ENCODE results near the gene EVC.

The EVC gene

DNA sequence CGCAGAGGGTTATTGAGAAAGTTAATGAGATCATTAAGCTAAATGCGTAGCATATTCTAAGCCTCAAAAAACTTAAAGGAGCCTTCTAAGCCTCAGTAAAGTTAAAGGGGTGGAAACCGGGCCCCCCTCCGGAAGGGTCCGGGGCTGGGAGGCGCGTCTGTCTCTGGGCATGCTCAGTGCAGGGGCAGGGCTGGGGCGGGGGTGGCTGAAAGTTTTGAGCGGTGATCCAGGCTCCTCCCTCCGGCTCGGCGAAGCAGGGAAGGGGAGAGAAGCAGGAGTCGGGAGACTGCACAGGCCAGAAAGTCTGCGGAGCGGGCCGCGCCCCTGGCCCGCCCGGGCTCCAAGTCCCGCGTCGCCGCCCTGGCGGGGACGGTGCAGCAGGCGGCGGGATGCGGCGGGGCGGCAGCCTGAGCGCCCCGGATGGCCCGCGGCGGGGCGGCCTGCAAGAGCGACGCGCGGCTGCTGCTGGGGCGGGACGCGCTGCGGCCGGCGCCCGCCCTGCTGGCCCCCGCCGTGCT is at the start of gene EVC:
Gene EVC (plus strand): TSS at position 241 of the 518 bp plus-strand sequence. CDS start 180 bp downstream, at position 421.
- peak in 1 of 2 donors; percentile 12 for DNase-seq (ENCODE audit: extremely low read depth in 1 of 2, low read depth in 1 of 2)

DNA sequence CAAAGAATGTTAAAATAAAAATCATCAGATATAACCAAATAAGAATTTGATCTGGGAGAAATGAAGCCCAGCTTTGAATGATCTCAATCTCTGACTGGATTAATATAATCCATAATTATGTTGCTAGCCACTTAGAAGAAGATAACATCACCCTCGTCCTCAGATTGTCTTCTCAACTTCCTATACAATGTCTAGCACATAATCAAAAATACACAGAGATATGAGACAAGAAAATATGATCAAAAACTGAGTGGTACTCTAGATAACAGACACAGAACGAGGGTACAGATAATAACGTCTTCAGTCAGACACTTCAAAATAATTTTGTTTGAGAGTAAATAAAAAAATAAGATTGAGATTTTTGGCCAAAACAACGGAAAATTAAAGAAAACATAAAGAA is 49.8 kb upstream of the EVC start:
- no peak for DNase-seq (ENCODE audit: extremely low read depth in 1 of 2, low read depth in 1 of 2)

DNA sequence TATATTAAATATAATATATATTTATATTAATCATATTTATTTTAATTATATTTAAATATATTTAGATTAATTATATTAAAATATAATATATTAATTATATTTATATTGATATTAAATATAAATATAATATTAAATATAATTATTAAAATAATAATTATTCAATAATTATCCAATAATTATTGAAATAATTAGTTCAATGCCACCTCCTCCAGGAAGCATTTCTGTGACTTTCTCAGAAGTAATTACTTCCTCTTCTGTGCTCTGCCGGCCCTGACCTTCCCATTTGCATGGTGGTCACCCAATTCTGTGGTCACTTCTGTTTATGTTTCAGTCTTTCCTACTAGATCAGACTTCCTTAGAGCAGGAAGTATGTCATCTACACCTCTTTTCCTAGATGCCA is 48.4 kb upstream of the EVC start:
- DNase-seq (ENCODE audit: extremely low read depth in 1 of 2, low read depth in 1 of 2) = no peak

DNA sequence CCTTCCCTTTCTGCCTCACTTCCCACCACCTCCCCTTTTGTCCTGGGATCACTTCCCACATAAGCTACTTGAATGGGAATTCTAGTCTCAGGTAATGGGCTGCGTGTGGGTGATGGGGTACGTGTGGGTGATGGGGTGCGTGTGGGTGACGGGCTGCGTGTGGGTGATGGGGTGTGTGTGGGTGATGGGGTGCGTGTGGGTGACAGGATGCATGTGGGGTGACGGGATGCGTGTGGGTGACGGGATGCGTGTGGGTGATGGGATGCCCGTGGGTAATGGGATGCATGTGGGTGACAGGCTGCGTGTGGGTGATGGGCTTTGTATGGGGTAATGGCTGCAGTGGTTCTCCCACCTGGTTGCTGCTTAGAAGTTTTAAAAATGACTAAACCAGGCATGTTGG is 46.2 kb upstream of the EVC start:
- DNase-seq (ENCODE audit: extremely low read depth in 1 of 2, low read depth in 1 of 2) = no peak

DNA sequence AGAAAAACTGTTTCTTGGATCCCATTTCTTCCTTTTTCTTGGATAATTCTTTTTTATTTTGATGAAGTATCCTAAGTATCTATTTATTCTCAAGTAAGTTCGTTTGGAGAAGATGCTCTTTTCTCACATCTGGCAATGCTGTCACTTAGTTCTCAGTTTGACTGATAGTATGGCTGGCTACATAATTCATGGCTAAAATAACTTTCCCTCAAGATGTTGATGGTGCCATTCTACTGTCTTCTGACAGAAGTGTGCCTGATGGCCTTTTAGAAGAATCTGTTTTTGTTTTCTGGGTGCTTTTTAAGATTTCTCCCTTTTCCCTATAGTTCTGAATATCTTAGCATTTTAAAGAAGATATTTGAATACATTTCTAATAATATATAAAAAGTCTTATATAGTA is 44.3 kb upstream of the EVC start:
- no peak for DNase-seq (ENCODE audit: extremely low read depth in 1 of 2, low read depth in 1 of 2)

DNA sequence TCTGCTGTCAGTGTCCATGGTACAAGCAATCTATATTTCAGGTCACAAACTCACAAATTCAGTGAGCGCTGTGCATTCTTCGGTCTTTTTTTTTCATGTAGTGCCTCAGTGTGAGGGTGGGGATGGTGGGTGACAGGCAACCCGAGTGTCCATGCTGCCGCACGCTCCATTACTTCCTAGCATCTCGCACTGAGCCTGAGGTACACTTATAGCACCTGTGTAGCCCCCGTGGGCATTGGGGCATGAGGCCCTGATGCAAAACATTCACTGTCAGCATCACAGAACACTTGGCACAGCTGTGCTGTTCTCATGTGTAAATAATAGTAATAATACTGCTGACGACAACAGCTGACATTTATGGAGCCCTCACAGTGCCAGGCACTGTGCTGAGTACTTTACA is 34.2 kb upstream of the EVC start:
- DNase-seq (ENCODE audit: extremely low read depth in 1 of 2, low read depth in 1 of 2) = no peak

DNA sequence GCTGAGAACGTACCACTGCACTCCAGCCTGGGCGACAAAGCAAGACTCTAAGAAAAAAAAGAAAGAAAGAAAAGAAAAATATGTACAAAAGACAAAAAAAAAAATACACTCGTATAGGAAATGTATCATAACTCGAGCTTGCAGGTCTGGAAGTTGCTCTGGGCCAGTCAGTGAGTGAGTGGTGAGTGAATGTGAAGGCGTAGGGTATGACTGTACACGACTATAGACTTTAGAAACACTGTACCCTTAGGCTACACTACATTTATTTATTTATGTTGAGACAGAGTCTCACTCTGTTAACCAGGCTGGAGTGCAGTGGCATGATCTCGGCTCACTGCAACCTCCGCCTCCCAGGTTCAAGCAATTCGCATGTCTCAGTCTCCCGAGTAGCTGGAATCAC is 32.0 kb upstream of the EVC start:
- no peak for DNase-seq (ENCODE audit: extremely low read depth in 1 of 2, low read depth in 1 of 2)

DNA sequence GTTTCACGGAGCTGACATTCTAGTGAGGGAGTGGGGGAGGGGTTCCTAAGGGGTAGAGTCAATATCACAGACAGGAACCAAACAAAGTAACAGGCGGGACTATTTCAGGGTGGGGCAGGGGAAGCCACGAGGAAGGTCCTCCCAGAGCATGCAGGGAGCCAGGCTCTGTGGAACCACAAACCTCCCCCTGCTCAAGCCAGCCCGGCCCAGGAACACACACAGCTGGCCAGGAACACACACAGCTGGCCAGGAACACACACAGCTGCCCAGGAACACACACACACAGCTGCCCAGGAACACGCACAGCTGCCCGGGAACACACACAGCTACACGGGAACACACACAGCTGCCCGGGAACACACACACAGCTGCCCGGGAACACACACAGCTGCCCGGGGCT is 27.4 kb upstream of the EVC start:
- no peak for DNase-seq (ENCODE audit: extremely low read depth in 1 of 2, low read depth in 1 of 2)

DNA sequence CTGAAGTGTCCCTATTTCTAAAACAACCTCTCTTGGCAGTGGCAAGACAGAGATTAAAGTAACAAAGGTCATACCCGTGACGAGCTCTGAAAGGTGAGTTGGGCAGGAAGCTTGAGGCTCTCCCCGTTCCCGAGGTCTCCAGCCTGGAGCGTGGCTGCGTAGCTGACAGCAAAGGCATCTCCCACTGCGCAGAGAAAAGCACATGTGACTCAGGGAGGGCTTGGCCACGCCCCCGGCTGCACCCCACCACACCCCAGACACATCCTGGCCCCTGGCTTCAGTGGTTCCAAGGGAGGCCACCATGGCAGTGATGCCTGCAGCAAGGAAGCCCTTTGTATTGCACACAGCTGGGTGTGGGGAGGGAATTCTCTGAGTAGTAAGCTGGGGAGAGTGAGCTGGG is 25.7 kb upstream of the EVC start:
- DNase-seq (ENCODE audit: extremely low read depth in 1 of 2, low read depth in 1 of 2) = no peak

DNA sequence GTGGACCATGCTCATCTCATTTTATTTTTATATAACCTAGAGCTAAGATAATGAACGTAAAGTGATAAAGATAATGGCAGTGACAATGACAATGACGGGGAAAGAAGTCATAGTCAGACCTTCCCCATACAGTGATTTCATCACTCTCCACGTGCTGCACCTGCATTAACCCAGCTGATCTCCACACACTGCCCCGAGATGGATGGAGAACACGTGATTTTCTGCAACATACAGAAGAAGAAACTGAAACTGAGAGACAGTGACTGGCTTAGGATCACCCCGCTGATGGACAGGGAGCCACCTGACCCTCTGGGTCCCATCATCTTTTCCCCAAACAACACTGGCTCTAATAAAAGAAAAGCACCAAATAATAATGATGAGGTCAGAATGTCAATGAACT is 24.7 kb upstream of the EVC start:
- DNase-seq (ENCODE audit: extremely low read depth in 1 of 2, low read depth in 1 of 2) = no peak

DNA sequence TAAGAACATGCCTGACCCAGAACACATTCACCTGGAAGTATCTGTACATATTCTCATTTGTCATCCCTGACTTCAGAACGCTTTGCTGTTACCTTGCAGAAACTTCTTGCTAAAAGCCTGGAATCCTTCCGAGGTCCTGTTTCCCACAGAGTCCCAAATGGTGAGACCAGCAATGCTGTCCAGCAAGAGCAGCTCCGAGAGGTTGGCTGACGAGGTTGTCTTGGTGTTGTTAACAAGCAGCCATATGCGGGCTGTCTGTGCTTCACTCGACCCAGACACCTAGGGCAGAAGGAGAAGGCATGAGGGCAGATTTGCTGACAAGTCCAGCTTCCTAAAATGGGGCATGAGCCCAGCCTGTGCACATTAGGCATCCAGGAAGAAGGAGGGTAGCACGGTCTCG is 21.9 kb upstream of the EVC start:
- DNase-seq (ENCODE audit: extremely low read depth in 1 of 2, low read depth in 1 of 2) = no peak

DNA sequence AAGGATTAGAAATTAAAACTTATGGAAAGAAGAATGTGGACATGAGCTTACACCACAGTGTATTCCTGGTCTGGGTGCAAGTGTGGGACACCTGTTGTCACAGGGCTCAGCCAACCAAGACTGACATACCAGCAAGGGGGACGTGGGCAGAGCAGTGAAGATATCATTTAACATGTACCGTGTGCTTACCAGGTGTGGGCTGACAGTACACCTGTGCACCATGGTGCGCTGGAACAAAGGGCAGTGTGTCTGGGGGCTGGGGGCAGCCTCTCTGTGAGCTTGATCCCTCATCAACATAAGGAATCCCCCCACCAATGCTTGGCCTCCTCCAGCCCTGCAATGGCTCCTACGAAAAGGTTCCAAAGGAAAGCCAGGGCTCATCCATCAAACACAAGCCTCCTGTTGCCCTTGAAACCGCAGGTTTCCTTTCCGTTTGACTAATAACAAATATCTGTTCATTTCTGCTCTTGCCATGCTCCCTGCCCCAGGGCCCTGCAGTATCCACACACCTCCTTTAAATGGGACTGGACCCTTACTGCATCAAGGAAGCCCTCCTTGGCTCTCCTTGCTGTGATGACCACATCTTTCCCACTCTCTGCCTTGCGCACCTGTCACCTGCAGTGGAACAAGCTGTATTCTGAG is 19.4 kb upstream of the EVC start:
- no peak for DNase-seq (ENCODE audit: extremely low read depth in 1 of 2, low read depth in 1 of 2)

DNA sequence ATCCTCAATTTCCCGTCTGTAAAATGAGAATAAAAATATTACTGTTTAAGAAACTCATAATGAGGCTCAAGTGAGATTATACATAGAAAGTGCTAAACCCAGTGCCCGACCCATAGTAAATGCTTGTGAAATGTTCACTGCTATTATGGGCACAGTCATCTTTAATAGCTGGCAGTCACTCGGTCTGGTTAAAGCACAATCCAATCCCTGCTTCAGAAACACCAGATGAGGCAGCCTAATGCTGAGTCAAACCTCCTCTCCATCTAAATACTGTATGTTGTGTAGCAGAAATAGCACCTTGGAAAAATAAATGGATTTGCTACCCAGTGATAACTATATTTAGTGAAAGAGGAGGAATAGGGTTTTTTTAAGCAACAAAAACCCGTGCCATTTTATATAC is 17.1 kb upstream of the EVC start:
- DNase-seq (ENCODE audit: extremely low read depth in 1 of 2, low read depth in 1 of 2) = no peak

DNA sequence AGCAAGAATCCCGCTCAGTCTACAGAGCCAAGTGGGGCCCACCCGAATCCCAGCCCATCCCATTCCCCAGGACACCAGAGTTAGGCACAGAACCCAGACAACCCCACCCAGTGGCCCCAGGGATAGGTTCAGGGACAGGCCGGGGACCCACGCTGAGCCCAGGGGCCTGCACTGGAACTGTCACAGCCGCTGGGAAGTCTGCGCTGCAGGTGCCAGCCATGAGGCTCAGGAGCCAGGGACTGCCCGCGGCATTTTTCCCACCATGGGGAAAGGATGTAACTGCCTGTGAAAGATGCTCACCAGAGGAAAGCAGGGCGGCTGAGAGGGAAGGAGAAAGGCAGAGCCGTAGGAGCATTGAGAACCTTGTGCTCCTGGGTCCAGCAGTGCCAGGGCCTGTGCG is 14.7 kb upstream of the EVC start:
- DNase-seq (ENCODE audit: extremely low read depth in 1 of 2, low read depth in 1 of 2) = no peak

DNA sequence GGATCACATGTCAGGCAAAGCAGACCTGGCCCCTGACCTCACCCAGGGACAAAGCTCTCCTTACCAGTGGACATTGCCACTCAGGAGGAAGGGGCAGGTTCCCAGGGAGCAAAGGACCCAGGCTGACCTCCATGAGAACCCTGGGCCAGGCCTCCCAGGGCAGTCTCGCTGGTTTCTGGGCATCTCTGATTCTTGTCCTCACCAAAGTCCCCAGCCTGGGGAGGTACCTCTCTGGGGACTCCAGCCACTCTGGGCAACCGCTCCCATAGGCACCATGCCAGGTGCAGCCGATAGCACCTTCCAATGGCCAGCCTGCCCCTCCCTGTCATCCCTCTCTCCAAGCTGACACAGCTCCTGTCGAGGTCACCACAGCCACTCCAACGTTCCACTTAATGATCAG is 10.5 kb upstream of the EVC start:
- DNase-seq (ENCODE audit: extremely low read depth in 1 of 2, low read depth in 1 of 2) = no peak

DNA sequence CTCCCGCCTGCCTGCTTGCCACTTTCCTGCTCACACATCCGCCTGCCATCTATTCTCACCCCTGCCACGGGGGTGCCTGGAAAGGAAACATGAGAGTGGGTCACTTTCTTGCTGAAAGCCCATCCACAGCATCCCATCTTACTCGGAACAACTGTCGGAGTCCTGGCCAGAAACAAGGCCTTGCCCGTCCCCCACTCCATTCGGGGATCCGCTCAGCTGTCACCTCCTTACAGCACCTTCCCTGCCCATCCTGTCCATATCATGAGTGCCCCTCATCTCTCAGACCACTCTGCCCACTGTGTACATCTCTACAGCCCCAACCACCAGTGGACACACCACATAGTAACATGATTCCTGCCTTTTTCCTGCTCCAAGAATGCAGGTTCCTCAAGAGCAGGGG is 9.0 kb upstream of the EVC start:
- no peak for DNase-seq (ENCODE audit: extremely low read depth in 1 of 2, low read depth in 1 of 2)

DNA sequence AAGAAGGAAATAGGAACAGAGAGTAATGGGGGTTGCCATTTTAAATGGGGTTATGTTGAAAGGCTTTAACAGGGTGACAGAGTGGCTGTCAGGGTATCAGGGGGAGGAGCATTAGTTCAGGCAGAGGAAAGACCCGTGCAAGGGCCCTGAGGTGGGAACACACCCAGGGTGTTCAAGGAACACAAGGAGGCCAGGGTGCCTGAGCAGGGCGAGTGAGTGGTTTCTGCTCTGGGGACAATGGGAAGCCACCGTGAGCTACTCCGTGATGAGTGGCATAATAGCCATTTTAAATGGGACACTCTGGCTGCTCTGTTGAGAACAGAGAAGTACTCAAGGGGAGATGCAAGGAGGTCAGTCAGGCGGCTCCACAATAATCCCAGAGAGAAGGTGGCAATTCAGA is 7.2 kb upstream of the EVC start:
- no peak for DNase-seq (ENCODE audit: extremely low read depth in 1 of 2, low read depth in 1 of 2)

DNA sequence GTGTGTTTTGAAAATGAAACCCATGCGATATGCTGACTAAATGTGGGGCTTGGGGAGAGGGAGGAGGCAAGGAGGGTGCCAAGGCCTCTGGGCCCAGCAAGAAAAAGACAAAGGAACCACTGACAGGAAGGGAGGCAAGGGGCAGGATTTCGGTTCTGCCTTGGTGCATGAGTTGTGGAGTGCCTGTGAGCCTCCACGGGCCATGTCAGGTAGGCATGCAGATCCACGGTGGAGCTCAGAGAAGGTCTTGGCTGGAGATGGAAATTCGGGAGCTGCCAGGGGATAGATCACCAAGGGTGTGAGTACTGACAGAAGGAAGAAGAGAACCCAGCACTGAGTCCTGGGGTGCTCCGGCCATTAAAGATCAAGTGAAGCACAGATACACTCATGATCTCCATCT is 6.7 kb upstream of the EVC start:
- DNase-seq (ENCODE audit: extremely low read depth in 1 of 2, low read depth in 1 of 2) = no peak

DNA sequence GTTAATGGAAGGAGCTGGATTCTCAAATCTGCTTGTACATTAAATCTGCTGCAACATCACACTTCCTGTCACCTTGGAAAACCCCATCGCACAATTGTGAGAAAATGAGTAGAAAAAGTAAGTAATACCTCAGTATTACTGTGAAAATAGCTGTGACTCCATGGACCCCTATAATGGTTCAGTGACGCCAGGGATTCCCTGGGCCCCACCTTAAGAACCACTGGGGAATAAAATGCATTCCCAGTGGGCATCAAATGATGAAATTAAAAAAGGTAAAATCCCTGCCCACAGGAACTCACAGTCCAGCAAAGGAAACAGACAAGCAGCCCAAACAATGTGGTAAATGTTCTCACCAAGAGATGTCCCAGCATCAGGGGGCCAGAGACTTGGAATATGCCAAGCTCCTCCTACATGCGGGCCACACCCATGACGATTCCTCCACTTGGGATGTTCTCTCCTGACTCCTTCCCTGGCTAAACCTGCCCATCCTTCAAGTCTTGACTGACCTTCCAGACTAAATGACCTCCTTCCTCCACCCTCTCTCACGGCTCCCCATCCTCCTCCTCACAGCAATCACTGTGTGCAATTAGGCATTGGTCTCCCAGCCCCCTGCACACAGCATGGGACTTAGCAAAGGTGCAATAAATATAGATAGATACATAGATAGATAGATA is 5.2 kb upstream of the EVC start:
- no peak for DNase-seq (ENCODE audit: extremely low read depth in 1 of 2, low read depth in 1 of 2)

DNA sequence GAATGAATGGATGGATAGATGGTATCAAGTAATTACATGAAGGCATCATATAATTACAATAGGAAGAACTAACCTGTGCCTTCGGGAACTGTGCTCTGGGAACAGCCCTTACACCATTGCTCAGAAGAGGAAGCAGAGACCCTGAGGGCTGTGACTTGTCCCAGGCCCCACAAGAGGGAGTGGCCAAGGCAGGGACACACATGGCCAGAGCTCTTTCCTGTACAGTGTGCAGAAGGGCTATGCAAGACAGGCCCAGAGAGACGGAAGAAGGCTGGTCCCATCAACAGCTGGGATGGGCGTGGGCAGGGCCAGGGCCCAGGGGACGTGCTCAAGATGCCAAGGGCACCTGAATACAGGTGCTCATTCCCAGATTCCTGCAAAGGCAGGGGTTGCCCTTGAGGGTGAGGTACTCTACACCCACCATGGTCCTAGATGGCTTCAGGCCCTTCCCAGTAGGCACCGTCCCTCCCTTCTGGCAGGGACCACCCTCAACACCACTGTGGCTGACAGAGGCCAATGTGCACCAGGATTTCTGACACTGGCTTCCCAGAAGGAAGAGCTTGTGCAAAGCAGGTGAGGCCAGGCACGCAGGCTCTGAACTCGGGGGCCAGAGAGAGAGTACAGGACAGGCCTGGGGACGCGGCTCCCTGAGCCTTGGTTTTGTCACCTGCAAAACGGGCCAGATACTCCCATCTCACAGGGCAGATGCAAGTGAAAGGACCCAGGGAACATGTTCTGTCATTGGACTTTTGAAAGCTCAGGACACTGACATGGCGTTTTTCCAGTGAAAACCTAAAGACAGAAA is 4.3 kb upstream of the EVC start:
- DNase-seq (ENCODE audit: extremely low read depth in 1 of 2, low read depth in 1 of 2) = no peak

DNA sequence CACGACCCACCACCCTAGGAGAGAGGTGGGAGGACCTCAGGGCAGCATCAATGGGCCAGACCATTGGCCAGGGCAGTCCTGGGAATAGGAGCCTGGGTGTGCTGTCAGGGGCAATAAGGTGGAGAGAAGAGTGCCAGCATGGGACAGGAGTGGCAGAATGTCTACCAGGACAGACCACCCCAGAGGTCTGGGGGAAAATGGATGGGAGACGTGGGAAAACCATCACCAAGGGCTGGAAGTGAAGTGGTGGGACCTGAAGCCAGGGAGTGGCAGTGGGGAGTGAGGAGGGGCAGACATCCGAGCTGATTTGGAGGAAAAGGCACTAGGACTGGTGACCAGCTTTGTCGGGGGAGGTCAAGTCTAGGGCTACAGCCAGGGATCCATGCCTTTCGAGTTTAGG is 3.6 kb upstream of the EVC start:
- no peak for DNase-seq (ENCODE audit: extremely low read depth in 1 of 2, low read depth in 1 of 2)

Measured in activated CD8-positive, alpha-beta memory T cell treated with anti-CD3 and anti-CD28 coated beads for 1 hour (primary cell).